GM19468 (cell line): Measurements from ENCODE around the gene UBE2D2.
A peak's percentile ranks its signal among the peaks of the same experiment; 100 is the strongest.
"Not testable (repeated sequence)": the region's sequence is repeated elsewhere in the genome, so short reads cannot be mapped to it uniquely, and the experiment has no call there.

Experiments
- ATAC-seq: cut with Tn5 transposase; IDR thresholded peaks from one replicate; pipeline ENCODE4 v1.9.1; 2021; ENCODE audit warnings: mild to moderate bottlenecking, moderate library complexity, moderate number of reproducible peaks; ENCODE audit not compliant: unreplicated experiment; ENCODE audit errors: extremely low read depth

The UBE2D2 gene

DNA sequence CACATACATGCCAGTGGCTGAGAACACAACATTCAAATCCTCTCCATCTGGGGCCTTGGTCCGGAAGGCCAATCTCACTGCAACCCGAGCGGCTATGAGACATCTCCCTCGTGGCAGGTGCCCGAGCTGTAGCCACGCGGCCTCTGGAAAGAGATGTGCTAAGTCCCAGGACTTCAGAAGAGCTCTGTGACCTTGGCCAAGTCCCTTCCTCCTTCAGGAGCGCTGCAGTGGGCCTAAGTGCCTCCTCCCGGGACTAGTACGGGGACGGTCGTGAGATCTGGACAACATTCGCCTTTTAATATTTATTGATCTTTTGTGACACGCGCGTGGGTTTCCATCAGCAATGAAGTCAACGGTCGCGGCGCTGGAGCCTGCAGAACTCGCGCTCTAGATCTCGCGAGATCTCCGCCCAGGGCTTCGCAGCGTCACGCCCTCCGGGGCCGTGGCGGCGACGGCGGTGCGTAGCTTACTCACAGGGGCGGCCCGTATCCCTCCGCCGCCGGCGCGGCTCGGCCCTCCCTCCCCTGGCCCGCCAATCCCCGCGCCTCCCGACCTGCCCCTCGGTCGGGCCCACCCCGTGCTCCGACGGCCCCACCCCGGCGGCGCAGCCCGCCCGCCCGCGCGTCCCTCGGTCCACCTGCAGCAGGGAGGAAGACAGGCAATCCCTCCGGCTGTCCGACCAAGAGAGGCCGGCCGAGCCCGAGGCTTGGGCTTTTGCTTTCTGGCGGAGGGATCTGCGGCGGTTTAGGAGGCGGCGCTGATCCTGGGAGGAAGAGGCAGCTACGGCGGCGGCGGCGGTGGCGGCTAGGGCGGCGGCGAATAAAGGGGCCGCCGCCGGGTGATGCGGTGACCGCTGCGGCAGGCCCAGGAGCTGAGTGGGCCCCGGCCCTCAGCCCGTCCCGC is at the start of gene UBE2D2:
Gene UBE2D2 (plus strand): TSS at position 588 of the 903 bp plus-strand sequence. CDS start 453 bp downstream, outside the sequence.
- peak; percentile 55 for ATAC-seq

DNA sequence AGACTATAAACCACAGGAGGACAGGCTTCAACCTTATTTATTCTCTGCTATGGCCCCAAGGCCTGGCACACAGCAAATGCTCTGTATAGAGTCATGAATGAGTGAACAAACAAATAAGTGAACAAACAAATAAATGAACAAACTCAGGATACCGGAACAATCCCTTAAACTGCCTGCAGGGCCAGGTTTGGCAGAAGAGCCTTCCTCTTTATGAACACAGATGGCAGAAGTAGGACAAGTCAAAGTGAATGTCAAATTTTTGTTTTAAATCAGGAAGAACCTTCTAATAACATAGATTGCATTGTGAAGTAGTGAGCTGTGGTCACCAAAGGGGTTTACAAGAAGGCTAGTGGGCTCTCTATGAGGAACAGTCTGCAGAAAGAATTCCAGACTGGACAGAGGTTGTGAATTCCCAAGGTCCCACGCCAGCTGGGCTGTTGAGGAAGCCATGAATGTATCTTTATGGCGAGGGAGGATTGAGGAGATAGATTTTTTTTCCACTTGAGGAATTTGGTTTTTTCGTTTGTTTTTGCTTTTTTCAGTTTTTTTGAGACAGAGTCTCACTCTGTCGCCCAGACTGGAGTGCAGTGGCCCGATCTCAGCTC is 48.3 kb upstream of the UBE2D2 start:
- no peak for ATAC-seq

DNA sequence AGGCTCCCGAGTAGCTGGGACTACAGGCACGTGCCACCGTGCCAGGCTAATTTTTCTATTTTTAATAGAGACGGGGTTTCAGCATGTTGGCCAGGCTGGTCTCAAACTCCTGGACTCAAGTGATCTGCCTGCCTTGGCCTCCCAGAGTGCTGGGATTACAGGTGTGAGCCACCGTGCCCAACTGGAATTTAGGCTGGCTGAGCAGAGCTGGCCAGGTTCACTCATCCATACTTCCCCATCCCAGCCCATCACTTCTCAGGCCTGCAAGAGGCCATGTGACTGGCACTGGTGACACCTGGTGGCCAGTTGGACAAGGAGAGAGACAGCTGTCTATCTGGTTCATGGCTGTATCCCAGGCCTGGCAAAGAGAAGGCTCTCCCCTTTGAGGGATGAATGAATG is 47.7 kb upstream of the UBE2D2 start:
- ATAC-seq, result not testable (repeated sequence)

DNA sequence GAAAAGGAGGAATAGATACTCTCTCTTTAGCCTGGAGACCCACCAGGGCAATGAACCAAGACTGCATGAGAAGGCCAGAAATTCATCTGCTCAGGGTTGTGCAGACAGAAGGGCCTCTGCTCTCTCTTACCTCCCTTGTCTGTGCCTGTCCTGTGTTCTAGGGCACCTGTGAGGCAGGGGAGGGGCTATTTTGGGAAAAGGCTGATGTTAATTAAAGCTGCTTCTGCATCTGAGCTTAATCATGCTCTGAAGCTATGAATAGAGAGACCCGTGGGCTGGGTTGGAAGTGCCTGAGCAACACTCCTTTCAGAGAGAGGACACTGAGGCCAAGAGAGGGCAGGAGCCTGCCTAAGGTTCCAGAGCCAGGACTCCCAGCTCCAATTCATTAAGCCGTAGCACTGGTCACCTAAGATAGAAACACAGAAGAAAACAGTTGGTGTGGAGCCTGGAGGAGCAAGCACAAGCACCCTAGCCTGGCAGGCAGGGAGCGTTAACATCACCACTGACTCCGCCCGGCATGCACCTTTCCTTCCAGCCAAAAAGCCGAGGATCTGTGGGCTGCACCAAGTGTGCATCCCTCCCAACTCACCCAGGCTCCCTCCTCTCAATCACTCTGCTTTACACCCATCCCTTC is 47.2 kb upstream of the UBE2D2 start:
- no peak for ATAC-seq

DNA sequence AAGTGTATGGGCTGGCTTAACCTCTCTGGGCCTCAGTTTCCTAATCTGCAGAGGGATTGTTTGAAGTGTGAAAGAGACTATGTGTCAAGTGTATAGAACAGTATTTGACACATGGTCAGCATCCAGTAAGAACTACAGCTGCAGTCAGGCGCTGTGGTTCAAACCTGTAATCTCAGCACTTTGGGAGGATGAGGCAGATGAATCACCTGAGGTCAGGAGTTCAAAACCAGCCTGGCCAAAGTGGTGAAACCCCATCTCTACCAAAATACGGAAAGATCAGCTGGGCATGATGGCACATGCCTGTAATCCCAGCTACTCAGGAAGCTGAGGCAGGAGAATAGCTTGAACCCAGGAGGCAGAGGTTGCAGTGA is 46.7 kb upstream of the UBE2D2 start:
- no peak for ATAC-seq

DNA sequence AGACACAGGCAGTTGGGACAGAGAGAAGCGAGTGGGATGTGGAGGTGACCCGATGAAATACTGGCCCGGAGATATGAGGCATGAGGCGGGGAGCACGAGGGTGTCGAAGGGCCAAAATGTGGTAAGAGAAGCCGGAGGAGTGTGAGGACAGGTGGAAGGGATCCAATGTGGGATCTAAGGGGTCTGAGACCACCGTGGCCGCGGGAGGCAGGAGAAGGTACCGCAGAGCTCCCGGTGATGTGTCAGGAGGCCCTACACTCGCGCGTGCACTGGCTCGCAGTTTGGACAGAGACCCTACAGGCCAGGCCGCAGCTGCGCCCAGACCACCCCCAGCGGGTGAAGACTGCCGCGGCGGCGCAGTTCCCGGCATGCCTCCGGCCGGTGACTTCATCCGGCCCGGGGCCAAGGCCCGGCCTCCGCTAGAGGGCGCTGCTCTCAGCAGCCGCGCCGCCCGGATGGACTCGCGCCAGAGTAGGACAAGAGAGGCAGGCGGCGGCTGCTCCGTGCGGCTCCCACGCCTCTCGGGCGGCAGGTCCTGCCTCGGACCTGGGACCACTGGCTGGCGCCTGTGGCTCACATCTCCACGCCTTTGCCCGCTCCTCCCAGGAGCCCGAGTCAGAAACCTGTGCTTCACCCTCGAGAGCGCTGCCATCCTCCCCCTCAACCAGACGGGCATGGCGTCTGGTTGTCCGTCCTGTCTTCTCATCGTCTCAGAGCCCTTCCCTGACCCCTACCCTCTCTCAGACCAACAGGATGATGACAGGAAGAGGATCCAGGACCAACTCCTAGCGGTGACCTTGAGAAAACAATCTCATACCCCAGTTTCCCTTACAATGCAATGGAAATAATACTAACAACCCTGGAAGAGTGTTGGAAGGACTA is 43.2 kb upstream of the UBE2D2 start:
- peak; percentile 68 for ATAC-seq

DNA sequence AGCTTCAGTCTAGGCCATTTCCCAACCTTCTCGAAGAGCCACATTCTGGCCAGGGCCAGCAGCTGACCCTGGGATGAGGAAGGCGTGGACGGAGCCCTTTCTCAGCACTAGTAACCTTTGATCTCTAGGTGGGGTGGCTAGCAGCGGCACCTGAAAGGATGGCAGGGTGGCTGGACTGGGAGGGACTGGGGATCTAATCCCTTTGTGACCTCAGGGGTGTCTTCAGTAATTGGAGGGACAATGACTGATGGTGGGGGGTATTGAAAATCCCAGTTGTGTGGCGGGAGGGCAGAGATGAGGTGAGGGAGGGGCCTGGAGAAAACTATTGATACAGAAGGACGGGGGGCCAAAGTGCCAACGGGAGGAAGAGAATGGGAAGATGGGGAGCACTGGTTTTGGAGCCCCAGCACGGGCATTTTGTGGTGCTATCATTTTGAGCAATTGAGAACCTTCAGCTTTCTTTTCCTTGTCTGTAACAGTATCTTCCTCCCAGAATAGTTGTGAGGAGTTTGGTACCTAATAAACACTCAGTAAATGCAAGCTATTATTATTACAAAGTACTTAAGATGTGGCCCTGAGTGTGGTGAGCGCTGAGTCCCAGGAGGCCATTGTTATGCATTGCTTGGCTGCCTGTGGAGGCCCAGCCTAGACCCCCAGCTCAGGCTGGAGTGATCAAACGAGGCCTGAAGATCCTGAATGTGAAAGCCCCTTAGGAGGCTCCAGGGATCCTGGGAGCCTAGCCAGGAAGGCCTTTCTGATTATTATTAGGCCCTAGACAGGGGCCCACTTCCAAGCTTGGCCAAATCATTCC is 37.3 kb upstream of the UBE2D2 start:
- ATAC-seq, result no peak

DNA sequence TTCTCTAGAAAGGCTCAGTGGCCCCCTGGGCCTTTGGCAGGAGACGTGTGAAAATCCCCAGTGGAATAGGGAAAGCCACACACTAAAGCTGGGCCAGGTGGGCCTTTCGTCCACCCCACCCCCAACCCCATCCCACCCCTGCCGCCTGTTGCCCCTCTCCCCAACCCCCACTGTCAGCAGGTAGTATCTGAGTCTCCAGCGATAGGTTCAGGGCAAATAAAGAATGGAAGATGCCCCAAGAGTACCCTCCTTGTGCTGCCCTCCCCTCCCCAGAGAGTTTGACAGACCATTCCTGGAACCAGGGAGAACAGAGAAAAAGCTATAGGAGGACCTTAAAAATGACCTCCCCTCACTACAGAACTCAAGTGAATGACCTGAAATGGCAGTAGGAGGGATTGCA is 36.7 kb upstream of the UBE2D2 start:
- ATAC-seq, result no peak

DNA sequence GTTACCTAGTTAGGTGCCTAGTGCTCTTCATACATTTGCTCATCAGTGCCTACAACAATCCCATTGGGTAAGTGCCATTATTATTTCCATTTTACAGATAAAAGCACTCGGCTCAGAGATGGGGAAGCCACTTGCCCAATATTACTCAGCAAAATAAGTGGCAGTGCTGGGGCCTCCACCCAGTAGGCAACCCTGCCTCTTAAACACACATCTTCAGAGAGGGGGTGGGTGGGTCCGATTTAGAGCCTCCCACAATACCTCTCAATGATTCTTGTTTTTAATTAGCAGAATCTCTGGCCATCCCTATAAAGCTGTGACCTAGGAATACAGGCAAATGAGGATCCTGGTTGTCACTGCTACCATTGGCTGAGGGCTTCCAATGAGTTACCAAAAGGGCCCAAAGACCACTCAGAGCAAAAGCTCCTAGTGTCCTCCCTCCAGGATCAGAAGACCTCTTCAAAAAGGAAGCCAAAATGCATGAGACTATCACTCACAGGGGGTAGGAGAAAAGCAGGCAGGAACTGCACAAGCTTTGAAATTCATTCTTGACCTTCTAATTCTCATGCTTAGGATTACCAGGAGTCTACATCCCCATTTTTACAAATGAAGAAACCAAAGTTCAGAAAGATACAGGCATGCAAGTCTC is 36.1 kb upstream of the UBE2D2 start:
- ATAC-seq, result no peak

DNA sequence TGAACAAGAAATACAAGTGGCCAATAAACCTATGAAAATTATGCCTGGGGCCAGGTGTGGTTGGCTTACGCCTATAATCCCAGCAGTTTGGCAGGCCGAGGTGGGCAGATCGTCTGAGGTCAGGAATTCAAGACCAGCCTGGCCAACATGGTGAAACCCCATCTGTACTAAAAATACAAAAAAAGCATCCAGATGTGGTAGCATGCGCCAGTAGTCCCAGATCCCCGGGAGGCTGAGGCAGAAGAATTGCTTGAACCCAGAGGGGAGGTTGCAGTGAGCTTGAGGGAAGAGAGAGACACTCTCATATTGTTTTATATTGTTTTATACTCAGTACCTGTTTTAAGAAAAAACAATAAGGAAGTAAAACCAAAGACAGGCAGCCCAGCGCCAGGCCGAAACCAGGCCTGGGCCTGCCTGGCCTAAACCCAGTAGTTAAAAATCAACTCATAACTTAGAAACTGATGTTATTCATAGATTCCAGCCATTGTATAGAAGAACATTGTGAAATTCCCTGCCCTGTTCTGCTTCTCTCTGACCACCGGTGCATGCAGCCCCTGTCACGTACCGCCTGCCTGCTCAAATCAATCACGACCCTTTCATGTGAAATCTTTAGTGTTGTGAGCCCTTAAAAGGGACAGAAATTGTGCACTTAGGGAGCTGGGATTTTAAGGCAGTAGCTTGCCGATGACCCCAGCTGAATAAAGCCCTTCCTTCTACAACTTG is 35.4 kb upstream of the UBE2D2 start:
- ATAC-seq, result not testable (repeated sequence)

DNA sequence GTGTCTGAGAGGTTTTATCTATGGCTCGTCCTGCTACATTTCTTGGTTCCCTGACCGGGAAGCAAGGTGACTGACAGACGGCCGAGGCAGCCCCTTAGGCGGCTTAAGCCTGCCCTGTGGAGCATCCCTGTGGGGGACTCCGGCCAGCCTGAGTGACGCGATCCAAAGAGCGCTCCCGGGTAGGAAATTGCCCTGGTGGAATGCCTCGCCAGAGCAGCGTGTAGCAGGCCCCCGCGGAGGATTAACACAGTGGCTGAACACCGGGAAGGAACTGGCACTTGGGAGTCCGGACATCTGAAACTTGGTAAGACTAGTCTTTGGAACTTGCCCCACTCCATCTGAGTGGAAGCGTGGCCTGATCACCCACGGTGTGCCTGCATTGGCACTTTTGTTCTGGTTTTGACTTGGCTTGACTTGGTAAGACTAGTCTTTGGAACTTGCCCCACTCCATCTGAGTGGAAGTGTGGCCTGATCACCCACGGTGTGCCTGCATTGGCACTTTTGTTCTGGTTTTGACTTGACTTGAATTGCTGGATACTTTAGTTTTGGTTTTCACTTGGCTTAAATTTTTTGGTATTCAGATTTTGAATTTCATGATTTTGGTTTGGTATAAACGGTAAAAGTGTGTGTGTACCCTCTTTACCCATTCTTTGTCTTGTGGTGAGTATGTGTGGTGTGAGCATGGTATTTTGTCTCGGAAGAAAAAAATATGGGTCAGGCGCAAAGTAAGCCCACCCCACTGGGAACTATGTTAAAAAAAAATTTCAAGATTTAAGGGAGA is 34.6 kb upstream of the UBE2D2 start:
- ATAC-seq, result not testable (repeated sequence)

DNA sequence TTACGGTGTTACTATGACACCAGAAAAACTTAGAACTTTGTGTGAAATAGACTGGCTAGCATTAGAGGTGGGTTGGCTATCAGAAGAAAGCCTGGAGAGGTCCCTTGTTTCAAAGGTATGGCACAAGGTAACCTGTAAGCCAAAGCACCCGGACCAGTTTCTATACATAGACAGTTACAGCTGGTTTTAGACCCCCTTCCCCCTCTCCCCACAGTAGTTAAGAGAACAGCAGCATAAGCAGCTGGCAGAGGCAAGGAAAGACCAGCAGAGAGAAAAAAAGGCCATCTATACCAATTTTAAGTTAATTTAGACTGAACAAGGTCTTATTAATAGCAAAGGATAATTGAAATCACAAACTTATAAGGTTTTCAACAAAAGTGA is 34.1 kb upstream of the UBE2D2 start:
- ATAC-seq, result not testable (repeated sequence)

DNA sequence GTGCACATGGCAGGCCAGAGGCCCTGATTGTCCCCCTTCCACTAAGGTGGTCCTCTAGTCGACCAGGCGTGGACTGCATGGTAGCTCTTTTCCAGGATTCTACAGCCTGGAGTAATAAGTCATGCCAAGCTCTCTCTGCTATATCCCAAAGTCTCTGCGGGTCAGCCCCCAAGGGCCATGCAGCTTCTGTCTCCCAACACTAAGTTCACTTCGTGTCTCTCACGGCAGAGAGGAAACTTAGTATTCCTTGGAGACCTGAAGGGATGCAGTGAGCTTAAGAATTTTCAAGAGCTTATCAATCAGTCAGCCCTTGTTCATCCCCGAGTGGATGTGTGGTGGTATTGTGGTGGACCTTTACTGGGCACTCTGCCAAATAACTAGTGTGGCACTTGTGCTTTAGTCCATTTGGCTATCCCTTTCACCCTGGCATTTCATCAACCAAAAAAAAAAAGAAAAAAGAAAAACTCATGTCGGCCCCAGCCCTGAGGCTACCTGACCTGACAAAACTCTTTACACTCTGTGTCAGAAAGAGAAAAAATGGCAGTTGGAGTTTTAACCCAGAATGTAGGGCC is 33.2 kb upstream of the UBE2D2 start:
- ATAC-seq, result not testable (repeated sequence)

DNA sequence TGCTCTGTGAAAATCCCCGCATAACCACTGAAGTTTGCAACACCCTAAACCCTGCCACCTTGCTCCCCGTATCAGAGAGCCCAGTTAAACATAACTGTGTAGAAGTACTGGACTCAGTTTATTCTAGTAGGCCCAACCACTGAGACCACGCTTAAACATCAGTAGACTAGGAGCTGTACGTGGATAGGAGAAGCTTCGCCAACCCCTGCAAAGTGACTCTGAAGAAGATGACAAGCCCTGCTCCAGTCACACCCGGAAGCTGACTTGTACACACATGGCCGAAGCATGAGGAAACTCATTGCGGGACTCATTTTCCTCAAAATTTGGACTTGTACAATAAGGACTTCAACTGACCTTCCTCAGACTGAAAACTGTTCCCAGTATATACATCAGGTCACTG is 32.4 kb upstream of the UBE2D2 start:
- ATAC-seq, result not testable (repeated sequence)

DNA sequence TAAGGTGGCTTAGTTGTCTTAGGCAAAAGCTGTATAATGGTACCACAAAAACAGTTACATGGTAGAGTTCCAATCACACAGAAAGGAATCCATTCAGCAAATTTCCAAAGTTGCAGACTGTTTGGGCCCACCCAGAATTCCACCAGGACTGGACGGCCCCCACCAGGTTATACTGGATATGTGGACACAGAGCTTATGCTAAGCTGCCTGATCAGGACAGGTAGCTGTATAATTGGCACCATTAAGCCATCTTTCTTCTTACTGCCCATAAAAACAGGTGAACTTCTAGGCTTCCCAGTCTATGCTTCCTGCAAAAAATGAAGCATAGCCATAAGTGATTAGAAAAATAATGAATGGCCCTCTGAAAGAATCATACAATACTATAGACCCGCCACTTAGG is 31.1 kb upstream of the UBE2D2 start:
- not testable (repeated sequence) for ATAC-seq

DNA sequence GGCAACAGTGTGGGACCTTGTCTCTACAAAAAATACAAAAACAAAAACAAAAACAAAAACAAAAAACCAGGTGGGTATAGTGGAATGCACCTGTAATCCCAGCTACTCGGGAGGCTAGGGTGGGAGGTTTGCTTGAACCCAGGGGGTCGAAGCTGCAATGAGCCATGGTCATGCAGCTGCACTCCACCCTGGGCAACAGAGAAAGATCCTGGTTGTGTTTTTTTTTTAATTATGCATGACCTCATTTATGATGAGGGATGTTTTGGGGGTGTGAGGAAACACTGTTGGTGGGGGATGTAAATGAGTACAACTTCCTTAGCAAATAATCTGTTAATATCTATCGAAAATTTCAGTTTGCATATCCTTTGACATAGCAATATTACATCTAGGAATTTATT is 29.4 kb upstream of the UBE2D2 start:
- no peak for ATAC-seq

DNA sequence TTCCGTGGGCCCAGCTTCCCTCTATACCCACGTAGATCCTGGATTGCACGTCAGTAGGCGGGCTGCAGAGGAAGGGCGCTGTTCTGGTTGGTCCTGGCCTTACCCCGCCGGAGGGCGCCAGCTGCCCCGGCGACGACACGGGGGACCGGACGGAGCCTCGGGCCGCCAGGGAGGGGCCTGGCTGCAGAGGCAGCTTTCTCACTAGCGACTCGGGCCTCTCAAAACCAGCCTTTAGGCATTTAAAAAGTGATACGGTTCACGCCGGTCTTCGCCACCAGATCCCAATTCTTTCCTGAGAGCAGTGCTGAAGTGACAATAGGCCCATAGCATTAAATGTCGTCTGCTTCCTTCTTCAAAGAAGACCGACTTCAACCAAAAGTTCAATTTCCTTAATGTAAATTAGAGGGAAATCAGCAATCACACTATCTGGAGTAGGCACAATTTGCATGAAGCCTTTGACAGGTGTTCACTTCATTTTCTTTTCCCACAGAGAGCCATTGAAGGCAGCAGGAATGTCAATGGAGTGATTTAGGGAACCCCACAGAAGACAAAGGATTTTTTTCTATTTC is 17.6 kb upstream of the UBE2D2 start:
- ATAC-seq, result no peak
